H9 (cell line): ENCODE measurements around the gene ACTR10. TPM values are rescaled to one million over a fixed set of nuclear protein-coding genes. Genes with fewer than 3 reads are reported as not detected.

Source experiments
- DNase-seq: peaks from one replicate; pipeline ENCODE4 v3.0.0-alpha.2; 2017
- H2AFZ ChIP-seq: one replicate; pipeline ENCODE4 v1.6.1; 2013; ENCODE audit warnings: mild to moderate bottlenecking, low read length, control low read depth, moderate library complexity
- H2AK5ac ChIP-seq: 2 replicates; pipeline ENCODE4 v1.6.1; 2013; ENCODE audit warnings: low read length, control low read depth, mixed read lengths; ENCODE audit not compliant: insufficient read length
- H2BK120ac ChIP-seq: one replicate; pipeline ENCODE4 v1.6.1; 2013; ENCODE audit warnings: low read depth, mild to moderate bottlenecking, low read length, control low read depth, inconsistent platforms; ENCODE audit not compliant: poor library complexity, severe bottlenecking
- H2BK12ac ChIP-seq: 2 replicates; pipeline ENCODE4 v1.6.1; 2013; ENCODE audit warnings: low read length, control low read depth, mixed read lengths, low read depth; ENCODE audit not compliant: insufficient read length
- H2BK15ac ChIP-seq: 2 replicates; pipeline ENCODE4 v1.6.1; 2013; ENCODE audit warnings: low read depth, low read length, control low read depth
- H2BK20ac ChIP-seq: one replicate; pipeline ENCODE4 v1.6.1; 2013; ENCODE audit warnings: low read depth, mild to moderate bottlenecking, low read length, control low read depth, inconsistent platforms; ENCODE audit not compliant: poor library complexity, severe bottlenecking
- H2BK5ac ChIP-seq: 2 replicates; pipeline ENCODE4 v1.6.1; 2013; ENCODE audit warnings: low read length, control low read depth, mixed read lengths; ENCODE audit not compliant: insufficient read length
- H3K14ac ChIP-seq: 2 replicates; pipeline ENCODE4 v1.6.1; 2013; ENCODE audit warnings: low read length, control low read depth; ENCODE audit not compliant: insufficient read depth
- H3K18ac ChIP-seq: 2 replicates; pipeline ENCODE4 v1.6.1; 2013; ENCODE audit warnings: low read depth, mild to moderate bottlenecking, mixed read lengths, low read length, control low read depth; ENCODE audit not compliant: insufficient read length
- H3K23ac ChIP-seq: 2 replicates; pipeline ENCODE4 v1.6.1; 2013; ENCODE audit warnings: low read length, control low read depth, mixed read lengths, low read depth; ENCODE audit not compliant: insufficient read length
- H3K23me2 ChIP-seq: 2 replicates; pipeline ENCODE4 v1.6.1; 2013; ENCODE audit warnings: low read depth, mild to moderate bottlenecking, mixed read lengths, low read length, control low read depth; ENCODE audit not compliant: insufficient read length, poor library complexity, severe bottlenecking
- H3K27ac ChIP-seq: 2 replicates; pipeline ENCODE4 v1.5.1; 2013; ENCODE audit warnings: low read length, control low read depth, mixed read lengths, low read depth; ENCODE audit not compliant: insufficient read length
- H3K27me3 ChIP-seq: 2 replicates; pipeline ENCODE4 v1.6.1; 2013; ENCODE audit warnings: low read length, control low read depth, inconsistent platforms; ENCODE audit not compliant: insufficient read depth
- H3K4ac ChIP-seq: 2 replicates; pipeline ENCODE4 v1.6.1; 2013; ENCODE audit warnings: low read depth, mild to moderate bottlenecking, control low read depth, inconsistent platforms, low read length, moderate library complexity
- H3K4me1 ChIP-seq: 2 replicates; pipeline ENCODE4 v1.6.1; 2013; ENCODE audit warnings: low read length, control low read depth, inconsistent platforms; ENCODE audit not compliant: insufficient read depth
- H3K4me2 ChIP-seq: 2 replicates; pipeline ENCODE4 v1.6.1; 2013; ENCODE audit warnings: low read length, control low read depth, mixed read lengths; ENCODE audit not compliant: insufficient read length, insufficient read depth
- H3K56ac ChIP-seq: 2 replicates; pipeline ENCODE4 v1.6.1; 2013; ENCODE audit warnings: low read depth, mild to moderate bottlenecking, mixed read lengths, low read length, control low read depth; ENCODE audit not compliant: insufficient read length
- H3K79me1 ChIP-seq: 2 replicates; pipeline ENCODE4 v1.6.1; 2013; ENCODE audit warnings: low read depth, mild to moderate bottlenecking, moderate library complexity, low read length, control low read depth, inconsistent platforms; ENCODE audit not compliant: insufficient read depth, poor library complexity, severe bottlenecking
- H3K79me2 ChIP-seq: 2 replicates; pipeline ENCODE4 v1.6.1; 2013; ENCODE audit warnings: low read length, control low read depth, inconsistent platforms; ENCODE audit not compliant: insufficient read depth
- H3K9ac ChIP-seq: 2 replicates; pipeline ENCODE4 v1.6.1; 2013; ENCODE audit warnings: low read length, control low read depth, mixed read lengths; ENCODE audit not compliant: insufficient read length; ENCODE audit errors: extremely low read depth
- H3K9me3 ChIP-seq: one replicate; pipeline ENCODE4 v1.6.1; 2013; ENCODE audit warnings: low read depth, low read length, inconsistent platforms; ENCODE audit not compliant: control insufficient read depth
- H3T11ph ChIP-seq: one replicate; pipeline ENCODE4 v1.6.1; 2013; ENCODE audit warnings: mild to moderate bottlenecking, low read length, control low read depth, inconsistent platforms
- H4K20me1 ChIP-seq: one replicate; pipeline ENCODE4 v1.6.1; 2013; ENCODE audit not compliant: control insufficient read depth, insufficient read length, insufficient read depth
- H4K5ac ChIP-seq: 2 replicates; pipeline ENCODE4 v1.6.1; 2013; ENCODE audit warnings: low read depth, mild to moderate bottlenecking, mixed read lengths, low read length, control low read depth; ENCODE audit not compliant: insufficient read length
- H4K8ac ChIP-seq: replicated peaks from 2 replicates; pipeline ENCODE4 v1.6.1; 2013; ENCODE audit warnings: low read length, control low read depth, mixed read lengths, low read depth; ENCODE audit not compliant: insufficient read length
- H4K91ac ChIP-seq: 2 replicates; pipeline ENCODE4 v1.6.1; 2013; ENCODE audit warnings: low read depth, mild to moderate bottlenecking, moderate library complexity, mixed read lengths, low read length, control low read depth; ENCODE audit not compliant: insufficient read length
- H3K27ac Mint-ChIP-seq, 3 experiments: 2 replicates in 2 of 3; 3 replicates in 1 of 3; pipeline ENCODE4 v1.8.0; 2020 to 2021; ENCODE audit warnings: mixed read lengths in 3 of 3, mild to moderate bottlenecking in 1 of 3, moderate library complexity in 1 of 3
- H3K27me3 Mint-ChIP-seq: 2 replicates; pipeline ENCODE4 v1.8.0; 2021; ENCODE audit warnings: low read depth, mild to moderate bottlenecking, moderate library complexity, mixed read lengths
- H3K36me3 Mint-ChIP-seq, 3 experiments: 2 replicates in 2 of 3; 3 replicates in 1 of 3; pipeline ENCODE4 v1.8.0; 2020 to 2021; ENCODE audit warnings: low read depth in 3 of 3, mixed read lengths in 3 of 3; ENCODE audit not compliant: insufficient read depth in 1 of 3
- H3K4me1 Mint-ChIP-seq, 2 experiments: 2 replicates each; pipeline ENCODE4 v1.8.0; 2020; ENCODE audit warnings: mixed read lengths in 2 of 2
- H3K4me3 Mint-ChIP-seq, 2 experiments: 2 replicates in 1 of 2; 3 replicates in 1 of 2; pipeline ENCODE4 v1.8.0; 2020 to 2021; ENCODE audit warnings: mild to moderate bottlenecking in 2 of 2, mixed read lengths in 2 of 2, moderate library complexity in 1 of 2
- H3K9me3 Mint-ChIP-seq, 2 experiments: 2 replicates in 1 of 2; 3 replicates in 1 of 2; pipeline ENCODE4 v1.8.0; 2020; ENCODE audit warnings: mild to moderate bottlenecking in 2 of 2, mixed read lengths in 2 of 2, moderate library complexity in 1 of 2
- CTCF ChIP-seq: fragments of 200-600 bp; sonication (generic); conservative IDR thresholded peaks from 3 replicates; pipeline ENCODE4 v1.8.0; 2021; ENCODE audit warnings: antibody characterized with exemption, mild to moderate bottlenecking
- WGBS: extraction: QIAGEN DNeasy Blood & Tissue Kit; methylation state at CpG from one replicate; pipeline ENCODE4 v1.1.7; 2013; ENCODE audit warnings: missing lambda C conversion rate, low lambda C conversion rate, mixed read lengths; ENCODE audit not compliant: insufficient read length; ENCODE audit errors: extremely low coverage; 5-methylcytosine and 5-hydroxymethylcytosine counted together
- total RNA-seq: library from RNA; stranded (reverse); gene quantifications from 2 replicates; pipeline ENCODE4 v1.2.1, GENCODE V29; 2021

The ACTR10 gene
- total RNA-seq, 1 experiment from 2014 or later, result 41.0 TPM

- DNase-seq, result no peak
- H3K79me2 ChIP-seq, result no peaks in the 10 kb centered on the region; the same call in 1 of the 2 replicates
- Mint-ChIP-seq H3K9me3 (no peaks in the 10 kb centered on the region), H3K4me3 (no peak overlapping the region), H3K27ac (no peak overlapping the region), H3K4me1 (peaks cover 15 to 18% of the 10 kb centered on the region in 2 experiments), H3K27me3 (no peaks in the 10 kb centered on the region; the same call in 1 of the 2 replicates), H3K36me3 (no peaks in the 10 kb centered on the region)
- no peak overlapping the region for H3K56ac ChIP-seq
- no peak overlapping the region for H2BK12ac ChIP-seq
- H3K4ac ChIP-seq, result no peak overlapping the region
- no peak overlapping the region for H2BK15ac ChIP-seq
- no peaks in the 10 kb centered on the region for H3K79me1 ChIP-seq
- H3K23me2 ChIP-seq, result peaks cover 4% of the 10 kb centered on the region
- no peak overlapping the region for H3K18ac ChIP-seq
- H3K9me3 ChIP-seq, result no peaks in the 10 kb centered on the region
- H2AK5ac ChIP-seq, result no peak overlapping the region
- H2BK20ac ChIP-seq, result no peak overlapping the region
- TF ChIP-seq CTCF, result no peak
- H3T11ph ChIP-seq, result no peak overlapping the region
- no CpG with 5 or more reads among the region's 1 CpG for WGBS
- H3K27ac ChIP-seq, result no peak overlapping the region
- no peak overlapping the region for H2AFZ ChIP-seq
- no peak overlapping the region for H4K91ac ChIP-seq
- H4K20me1 ChIP-seq, result no peaks in the 10 kb centered on the region
- no peak overlapping the region for H3K14ac ChIP-seq
- no peak overlapping the region for H3K9ac ChIP-seq
- no peak overlapping the region for H2BK5ac ChIP-seq
- H3K27me3 ChIP-seq, result no peaks in the 10 kb centered on the region
- no peak overlapping the region for H4K5ac ChIP-seq
- no peak overlapping the region for H3K23ac ChIP-seq
- no peaks in the 10 kb centered on the region for H3K4me1 ChIP-seq
- no peak overlapping the region for H4K8ac ChIP-seq
- no peak overlapping the region for H3K4me2 ChIP-seq
- H2BK120ac ChIP-seq, result no peak overlapping the region
These were observed 3.8 kb upstream of the ACTR10 start for GRCh38 chr14:58196198-58196597.
